ENCODE measurements around the gene CLEC2B. TPM values are rescaled to one million over a fixed set of nuclear protein-coding genes. Genes with fewer than 3 reads are reported as not detected.
"Not testable (repeated sequence)": the region's sequence is repeated elsewhere in the genome, so short reads cannot be mapped to it uniquely, and the experiment has no call there.

CLEC2B gene
- 17.0 TPM for total RNA-seq

- DNase-seq (ENCODE audit: low read depth in 2 of 3, low spot score in 2 of 3), result peak; percentile 41 to 85 (median 70)
Measured at GRCh38 chr12:9869307-9870161, at the start of gene CLEC2B. CLEC2B (minus strand) TSS chr12:9869354.

DNA sequence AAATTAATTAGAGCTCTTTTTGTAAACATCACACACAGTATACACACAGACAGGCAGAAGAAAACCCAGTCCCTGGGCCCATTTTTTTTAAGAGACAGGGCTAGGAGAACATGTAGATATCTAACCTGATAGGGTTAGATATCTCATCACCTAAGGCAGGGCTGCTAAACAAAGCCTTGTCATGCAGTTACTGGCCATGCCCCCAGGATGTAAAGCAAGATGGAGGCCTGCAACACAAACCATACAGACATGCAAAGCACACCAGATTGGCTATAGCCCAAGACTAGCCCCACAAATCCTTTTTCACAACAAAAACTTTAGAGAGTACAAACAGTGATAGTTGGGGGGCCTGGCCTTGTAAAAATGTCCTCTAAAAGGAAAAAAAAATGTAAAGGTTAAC is 42.6 kb upstream of the CLEC2B start:
- no peak for DNase-seq (ENCODE audit: low read depth in 2 of 3, low spot score in 2 of 3)

- peak in 1 of 3 donors; percentile 22 for DNase-seq (ENCODE audit: low read depth in 2 of 3, low spot score in 2 of 3)
Measured at GRCh38 chr12:9910716-9911421, 41.7 kb upstream of the CLEC2B start.

- no peak for DNase-seq (ENCODE audit: low read depth in 2 of 3, low spot score in 2 of 3)
Measured at GRCh38 chr12:9909724-9910123, 40.6 kb upstream of the CLEC2B start.

GRCh38 chr12:9908350-9908749 is 39.2 kb upstream of the CLEC2B start:
- DNase-seq (ENCODE audit: low read depth in 2 of 3, low spot score in 2 of 3), result no peak

DNA sequence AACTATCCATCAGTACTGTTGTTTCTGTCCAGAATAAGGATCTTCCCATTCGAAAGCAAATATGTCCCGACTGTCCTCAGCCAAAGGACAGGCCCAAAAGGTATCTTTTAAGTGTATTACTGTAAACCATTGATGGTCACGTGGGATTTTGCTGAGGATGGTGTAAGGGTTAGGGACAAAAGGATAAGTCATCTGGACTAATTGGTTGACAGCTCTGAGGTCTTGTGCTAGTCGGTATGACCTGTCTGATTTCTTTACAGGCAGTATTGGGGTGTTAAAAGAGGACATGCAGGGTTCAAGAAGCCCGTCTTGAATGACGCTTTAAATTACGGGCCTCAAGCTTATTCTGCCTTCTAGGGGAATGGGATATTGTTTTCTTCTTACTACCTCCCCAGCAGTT is 38.6 kb upstream of the CLEC2B start:
- no peak for DNase-seq (ENCODE audit: low read depth in 2 of 3, low spot score in 2 of 3)

DNA sequence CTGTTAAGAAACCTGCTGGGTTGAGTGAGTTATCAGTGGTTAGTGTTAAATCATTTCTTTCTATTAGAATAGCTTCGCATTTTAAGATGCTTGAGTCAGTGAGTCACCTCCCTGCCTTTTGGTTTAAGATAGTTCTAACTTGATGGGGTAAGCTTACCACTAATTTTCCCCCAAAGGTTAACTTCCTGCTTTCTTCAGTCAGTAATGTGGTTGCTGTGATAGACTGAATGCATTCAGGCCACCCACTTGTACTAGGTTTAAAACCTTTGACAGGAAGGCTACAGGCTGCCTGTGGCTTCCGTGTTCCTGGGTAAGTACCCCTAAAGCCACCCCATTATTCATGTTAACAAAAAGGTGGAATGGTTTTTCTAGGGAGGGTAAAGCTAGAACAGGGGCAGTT is 37.7 kb upstream of the CLEC2B start:
- peak in 2 of 3 donors; percentile 35 to 66 for DNase-seq (ENCODE audit: low read depth in 2 of 3, low spot score in 2 of 3)

DNA sequence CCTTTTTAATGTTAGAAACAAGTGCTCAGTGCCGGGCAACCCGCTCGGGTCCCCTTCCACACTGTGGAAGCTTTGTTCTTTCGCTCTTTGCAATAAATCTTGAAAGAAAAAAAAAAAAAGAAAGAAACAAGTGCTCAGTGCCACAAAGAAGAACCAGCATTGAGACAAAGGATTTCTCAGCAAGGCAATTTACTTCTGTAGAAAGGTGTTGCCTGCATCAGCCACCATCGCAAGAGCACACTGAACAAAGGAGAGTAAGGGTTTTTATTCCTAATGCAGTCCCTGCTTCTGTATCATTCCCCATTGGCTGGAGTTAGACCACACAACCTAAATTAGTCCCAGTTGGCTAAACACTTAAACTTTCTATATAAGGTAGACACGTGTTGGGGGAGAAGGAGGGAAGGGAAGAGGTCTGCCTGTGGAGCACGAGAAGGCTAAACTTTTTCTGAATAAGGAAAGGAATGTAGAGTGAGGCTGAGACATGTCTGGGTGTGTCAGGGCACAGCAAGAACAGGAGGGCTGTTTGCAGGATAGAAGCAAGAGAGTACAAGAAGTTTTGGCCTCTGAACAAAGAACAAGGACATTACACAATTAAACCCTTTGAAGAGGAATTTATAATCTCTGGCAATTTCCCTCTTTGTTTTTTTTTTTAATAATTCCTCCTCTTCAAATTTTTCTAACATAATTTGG is 33.5 kb upstream of the CLEC2B start:
- no peak for DNase-seq (ENCODE audit: low read depth in 2 of 3, low spot score in 2 of 3)

DNA sequence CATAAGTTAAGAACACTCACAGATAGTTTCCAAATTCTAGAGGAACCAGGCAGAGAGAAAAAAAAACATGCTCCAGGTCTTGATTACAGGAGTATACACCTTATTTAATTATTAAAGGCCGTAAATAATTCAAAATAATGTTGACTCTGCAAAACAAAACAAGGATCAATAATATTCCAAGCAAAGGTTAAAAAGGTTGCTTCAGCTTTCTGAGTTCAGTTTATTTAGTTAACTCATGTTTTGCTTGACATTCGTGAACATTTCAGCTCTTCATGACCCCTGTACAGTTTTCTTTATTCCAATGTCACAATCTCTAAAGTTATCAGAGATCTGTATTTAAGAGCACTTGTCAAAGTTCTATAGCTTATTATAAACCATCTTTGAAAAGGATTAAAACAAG is 31.8 kb upstream of the CLEC2B start:
- no peak for DNase-seq (ENCODE audit: low read depth in 2 of 3, low spot score in 2 of 3)

DNA sequence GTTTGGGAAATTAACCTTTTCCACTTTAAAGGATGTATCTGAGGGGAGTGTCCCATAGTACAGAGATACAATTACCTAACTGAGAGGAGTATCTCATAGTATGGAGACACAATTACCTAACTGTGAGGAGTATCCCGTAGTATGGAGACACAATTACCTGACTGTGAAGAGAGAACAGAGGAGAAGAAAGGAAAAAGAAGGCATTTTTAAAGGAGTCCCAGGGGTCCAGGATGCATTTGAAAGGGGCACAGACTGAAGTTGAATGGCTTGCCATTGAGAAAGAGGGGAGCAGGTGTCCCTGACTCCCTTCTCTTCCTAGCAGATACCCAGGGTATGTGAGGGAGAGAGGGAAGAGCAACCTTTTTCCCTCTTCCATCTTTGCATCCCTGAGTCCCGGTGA is 30.1 kb upstream of the CLEC2B start:
- DNase-seq (ENCODE audit: low read depth in 2 of 3, low spot score in 2 of 3), result no peak

- no peak for DNase-seq (ENCODE audit: low read depth in 2 of 3, low spot score in 2 of 3)
Measured at GRCh38 chr12:9897535-9897934, 28.4 kb upstream of the CLEC2B start.

DNA sequence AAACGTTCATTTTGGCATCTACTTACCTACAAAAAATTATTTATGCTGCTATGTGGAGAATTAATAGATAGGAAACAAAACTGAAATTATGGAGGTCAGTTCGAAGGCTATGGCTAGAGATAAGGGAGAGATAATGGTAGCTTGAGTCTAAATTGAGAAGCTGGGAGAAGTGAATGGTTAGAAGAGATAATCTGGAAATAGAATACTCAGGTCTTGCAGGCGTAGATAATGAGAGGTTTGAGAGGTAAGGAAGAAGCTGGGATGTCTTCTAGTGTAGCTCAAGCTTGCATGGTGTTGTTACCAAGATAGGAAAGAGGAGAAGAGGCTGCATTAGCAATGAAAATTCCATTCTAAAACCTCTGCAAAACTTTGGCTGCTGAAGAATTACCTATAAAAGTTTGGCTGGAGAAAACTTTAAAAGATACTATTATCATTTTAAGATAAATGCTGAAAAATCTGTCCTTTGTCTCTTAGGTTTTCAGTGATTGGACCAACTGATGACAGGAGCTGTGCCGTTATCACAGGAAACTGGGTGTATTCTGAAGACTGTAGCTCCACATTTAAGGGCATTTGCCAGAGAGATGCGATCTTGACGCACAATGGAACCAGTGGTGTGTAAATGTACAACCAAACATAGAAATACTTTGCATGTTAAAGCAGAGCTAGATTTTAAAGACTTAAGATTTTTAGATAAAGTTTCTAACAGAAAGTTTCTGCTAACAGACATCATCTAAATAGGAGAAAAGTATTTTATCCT is 26.2 kb upstream of the CLEC2B start:
- no peak for DNase-seq (ENCODE audit: low read depth in 2 of 3, low spot score in 2 of 3)

DNA sequence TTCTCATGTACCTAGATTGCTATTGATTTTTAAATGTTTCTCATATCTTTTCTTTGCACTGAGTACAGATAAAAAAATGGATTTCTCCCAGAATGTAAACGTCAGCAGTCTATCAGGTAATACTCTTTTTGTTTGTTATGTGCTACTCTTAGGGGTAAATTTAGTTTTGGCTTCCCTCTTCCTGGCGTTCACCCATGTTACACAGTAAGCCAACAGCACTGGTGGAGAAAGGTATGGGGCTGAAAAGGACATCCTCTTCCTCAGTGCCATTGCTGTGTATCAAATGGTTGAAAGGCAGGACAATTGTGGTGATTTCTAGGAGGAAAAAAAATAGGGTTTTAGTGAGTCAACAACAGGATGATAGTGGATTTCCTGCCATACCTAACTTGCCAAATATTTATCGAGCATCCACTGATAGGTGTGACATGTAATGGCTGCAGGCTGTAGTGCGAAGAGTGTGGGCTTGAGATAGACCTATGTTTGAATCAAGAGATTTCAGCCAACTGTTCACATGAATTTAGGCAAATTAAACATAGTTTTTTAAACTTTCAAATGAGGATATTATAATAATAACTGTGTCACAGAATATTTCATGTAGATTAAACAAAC is 19.6 kb upstream of the CLEC2B start:
- DNase-seq (ENCODE audit: low read depth in 2 of 3, low spot score in 2 of 3), result no peak

- DNase-seq (ENCODE audit: low read depth in 2 of 3, low spot score in 2 of 3), result no peak
Measured at GRCh38 chr12:9883175-9883574, 14.0 kb upstream of the CLEC2B start.

- DNase-seq (ENCODE audit: low read depth in 2 of 3, low spot score in 2 of 3), result no peak
Measured at GRCh38 chr12:9881988-9882387, 12.8 kb upstream of the CLEC2B start.

GRCh38 chr12:9881246-9881645 is 12.1 kb upstream of the CLEC2B start, which contains the start of gene KLRF2:
KLRF2 (plus strand) TSS chr12:9881489; CDS start chr12:9881596, 107 bp downstream.
- DNase-seq (ENCODE audit: low read depth in 2 of 3, low spot score in 2 of 3), result no peak

GRCh38 chr12:9880532-9881078 is 11.5 kb upstream of the CLEC2B start:
- no peak for DNase-seq (ENCODE audit: low read depth in 2 of 3, low spot score in 2 of 3)

DNA sequence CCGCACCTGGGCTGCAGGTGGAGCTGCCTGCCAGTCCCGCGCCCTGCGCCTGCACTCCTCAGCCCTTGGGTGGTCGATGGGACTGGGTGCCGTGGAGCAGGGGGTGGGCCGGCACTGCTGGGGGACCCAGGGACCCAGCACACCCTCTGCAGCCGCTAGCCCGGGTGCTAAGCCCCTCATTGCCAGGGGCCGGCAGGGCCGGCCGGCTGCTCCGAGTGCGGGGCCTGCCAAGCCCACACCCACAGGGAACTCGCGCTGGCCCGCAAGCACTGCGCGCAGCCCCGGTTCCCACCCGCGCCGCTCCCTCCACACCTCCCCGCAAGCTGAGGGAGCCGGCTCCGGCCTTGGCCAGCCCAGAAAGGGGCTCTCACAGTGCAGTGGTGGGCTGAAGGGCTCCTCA is 7.0 kb upstream of the CLEC2B start:
- not testable (repeated sequence) for DNase-seq (ENCODE audit: low read depth in 2 of 3, low spot score in 2 of 3)

GRCh38 chr12:9872742-9873141 is 3.6 kb upstream of the CLEC2B start:
- DNase-seq (ENCODE audit: low read depth in 2 of 3, low spot score in 2 of 3), result no peak

- peak in 1 of 3 donors; percentile 29 for DNase-seq (ENCODE audit: low read depth in 2 of 3, low spot score in 2 of 3)
Measured at GRCh38 chr12:9872162-9872561, 3.0 kb upstream of the CLEC2B start.

All from hematopoietic multipotent progenitor cell (in vitro differentiated cells).